Cardiac septum (tissue), 1 donor: ENCODE results near the gene DDX54. TPM values are rescaled to one million over a fixed set of nuclear protein-coding genes. Genes with fewer than 3 reads are reported as not detected.

Experiments
- DNase-seq: peaks from one replicate; pipeline ENCODE4 v3.0.0-alpha.2; 2020; ENCODE audit warnings: low spot score
- intact Hi-C: fragments of 100-400 bp; cut with DNase I; formaldehyde crosslinking; loops from one replicate; pipeline ENCODE4 v1.14.0; 2022
- total RNA-seq: library from RNA; stranded (reverse); fragmentation: NEBNext Ultra II Directional; extraction: Animal tissue kit (Norgen Biotek cat#: 25700); gene quantifications from one replicate; pipeline ENCODE4 v1.2.1, GENCODE V29; 2021
- donor health status: DM: no; HTN: no; CAD: no.

Gene DDX54
- total RNA-seq, 1 donor from 2014 or later, result 35.5 TPM

DNA sequence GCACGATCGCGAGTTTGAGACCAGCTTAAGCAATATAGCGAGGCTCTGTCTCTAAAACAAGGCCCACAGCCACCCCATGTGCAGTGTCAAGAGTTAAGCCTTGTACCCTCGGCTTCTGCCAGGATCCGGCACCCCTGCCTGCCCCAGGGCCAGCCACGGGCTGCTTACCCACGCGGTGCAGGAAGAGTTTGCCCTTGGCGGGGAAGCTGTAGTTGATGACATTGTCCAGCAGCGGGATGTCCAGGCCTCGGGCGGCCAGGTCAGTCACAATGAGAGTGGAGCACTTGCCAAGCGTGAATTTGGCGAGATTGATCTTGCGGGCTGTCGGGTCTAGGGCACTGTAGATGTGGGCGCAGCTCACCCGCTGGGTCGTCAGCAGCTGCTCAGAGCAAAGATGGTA, 13.1 kb downstream of the DDX54 start:
- DNase-seq, result no peak
- intact Hi-C loops, result no loop called here

DNA sequence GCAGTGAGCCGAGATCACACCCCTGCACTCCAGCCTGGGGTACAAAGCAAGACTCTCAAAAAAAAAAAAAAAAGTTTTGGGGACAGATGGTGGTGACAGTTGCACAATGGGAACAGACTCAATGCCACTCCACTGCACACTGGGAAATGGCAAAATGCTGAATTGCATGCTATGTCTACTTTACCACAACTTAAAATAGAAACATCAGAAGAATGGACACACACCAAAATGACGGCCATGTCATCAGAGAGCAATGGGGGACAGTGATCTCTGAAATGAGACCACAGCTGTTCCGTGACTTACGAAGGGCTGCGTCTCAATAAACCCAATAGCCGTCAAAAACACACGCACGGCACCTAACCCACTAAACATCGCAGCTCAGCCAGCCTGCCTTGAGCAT, 13.7 kb downstream of the DDX54 start:
- intact Hi-C loops, result no loop called here
- DNase-seq, result no peak

DNA sequence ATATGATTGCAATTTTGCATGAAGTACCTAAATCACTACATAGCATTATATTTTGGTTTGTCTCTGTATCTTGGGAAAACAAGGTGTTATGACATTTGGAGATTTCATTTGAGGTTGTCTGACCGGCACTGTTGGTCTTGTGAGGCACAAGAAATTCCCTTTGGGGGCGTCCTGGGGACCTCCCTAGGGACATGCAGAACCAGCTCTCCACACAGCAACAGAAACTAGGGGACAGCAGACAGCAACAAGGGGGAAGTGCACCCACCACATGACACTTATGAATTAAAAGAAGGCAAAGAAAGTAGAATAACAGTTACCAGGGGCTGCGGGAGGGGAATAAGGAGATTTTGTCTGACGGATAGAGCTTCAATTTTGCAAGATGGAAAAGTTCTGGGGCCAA, 14.4 kb downstream of the DDX54 start:
- intact Hi-C loops, result no loop called here
- no peak for DNase-seq

DNA sequence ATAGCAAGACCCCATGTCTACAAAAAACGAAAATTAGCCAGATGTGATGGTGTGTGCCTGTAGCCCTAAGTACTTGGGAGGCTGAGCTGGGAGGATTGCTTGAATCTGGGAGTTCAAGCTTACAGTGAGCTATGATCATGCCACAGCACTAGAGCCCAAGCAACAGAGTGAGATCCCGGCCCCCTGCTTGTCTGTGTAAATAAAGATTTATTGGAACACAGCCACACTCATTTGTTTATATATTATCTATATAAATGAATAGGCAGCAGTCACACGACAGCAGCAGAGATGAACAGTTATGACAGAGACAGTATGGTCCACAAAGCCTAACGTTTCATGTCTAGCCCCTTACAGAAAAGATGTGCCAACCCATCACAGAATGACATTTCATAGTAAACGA, 14.8 kb downstream of the DDX54 start:
- intact Hi-C loops, result no loop called here
- DNase-seq, result no peak

DNA sequence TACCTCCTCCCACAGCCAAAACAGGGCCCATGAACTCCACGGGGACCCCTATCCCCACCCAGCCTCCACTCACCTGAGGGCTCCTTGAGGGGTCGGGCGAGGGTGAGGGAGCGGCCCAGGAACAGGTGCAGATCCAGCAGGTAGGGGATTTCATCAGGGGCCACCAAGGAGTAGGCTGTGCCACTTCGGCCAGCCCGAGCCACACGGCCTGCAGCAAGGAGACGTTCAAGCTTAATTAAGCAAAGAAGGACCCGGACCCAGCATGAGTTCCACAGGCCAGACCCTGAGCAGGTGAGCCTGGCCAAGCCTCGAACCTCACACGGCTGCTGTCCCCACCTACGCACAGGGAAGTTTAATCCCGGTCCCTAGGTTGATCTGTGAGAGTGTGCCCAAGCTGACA, 15.6 kb downstream of the DDX54 start:
- intact Hi-C loops, result no loop called here
- no peak for DNase-seq

DNA sequence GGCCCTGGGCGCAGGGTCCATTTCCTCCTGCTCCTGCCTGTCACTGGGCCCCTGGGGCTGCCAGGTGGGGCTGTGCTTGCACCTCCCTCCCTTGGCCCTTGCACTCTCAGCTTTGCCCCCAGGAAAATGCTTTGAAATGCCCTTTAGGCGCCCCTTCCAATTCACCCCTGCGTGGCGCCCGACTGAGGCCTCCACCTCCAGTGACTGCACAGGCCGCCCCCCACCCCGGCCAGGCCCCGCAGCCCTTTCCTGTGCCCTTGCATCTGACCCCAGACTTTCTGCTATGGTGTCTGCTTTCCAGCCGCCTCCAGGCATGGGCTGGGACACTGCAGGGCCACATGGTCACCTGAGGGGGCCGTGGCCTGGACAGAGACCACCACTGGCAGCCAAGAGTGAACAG, 17.4 kb downstream of the DDX54 start:
- DNase-seq, result no peak
- intact Hi-C loops, result no loop called here

DNA sequence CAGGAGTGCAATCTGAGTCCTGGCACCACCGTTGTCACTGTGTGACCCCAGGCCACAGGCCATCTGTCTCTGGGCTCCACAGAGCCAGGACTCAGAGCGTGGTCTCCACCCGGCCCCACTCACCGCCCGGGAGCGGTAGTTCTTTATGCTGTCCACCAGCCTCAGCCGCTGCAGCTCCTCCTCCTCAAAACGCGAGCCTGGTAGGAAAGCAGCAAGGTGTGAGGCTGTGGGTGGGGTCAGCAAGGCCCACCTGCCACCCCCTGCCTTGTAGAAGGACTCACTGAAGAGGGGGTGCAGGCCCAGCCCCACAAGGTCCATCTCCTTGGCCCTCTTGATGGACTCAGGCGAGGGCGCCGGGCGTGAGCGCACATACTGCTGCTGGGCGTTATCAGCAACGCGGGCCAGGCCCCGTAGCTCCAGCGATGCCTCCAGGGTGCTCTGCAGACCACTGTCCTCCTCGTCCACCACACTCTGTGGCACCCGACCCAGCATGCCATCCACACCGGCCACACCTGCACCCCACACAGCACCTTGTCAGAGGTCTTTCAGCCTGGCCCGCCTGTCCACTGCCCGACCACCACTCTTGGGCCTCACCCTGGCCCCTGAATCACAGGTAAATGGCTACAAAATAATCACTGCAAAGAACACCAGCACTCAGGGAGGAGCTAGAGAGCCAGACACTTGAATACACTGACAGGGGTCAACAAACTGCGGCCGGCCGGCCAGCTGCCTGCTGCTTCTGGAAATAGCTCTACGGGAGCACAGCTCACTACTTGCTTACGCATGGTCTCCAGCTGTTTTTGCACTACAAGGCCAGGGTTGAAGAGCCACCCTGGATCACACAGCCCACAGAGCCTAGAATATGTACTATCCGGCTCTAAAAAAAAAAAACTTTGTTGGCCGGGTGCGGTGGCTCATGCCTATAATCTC, 19.5 kb downstream of the DDX54 start:
- intact Hi-C loops, result no loop called here

DNA sequence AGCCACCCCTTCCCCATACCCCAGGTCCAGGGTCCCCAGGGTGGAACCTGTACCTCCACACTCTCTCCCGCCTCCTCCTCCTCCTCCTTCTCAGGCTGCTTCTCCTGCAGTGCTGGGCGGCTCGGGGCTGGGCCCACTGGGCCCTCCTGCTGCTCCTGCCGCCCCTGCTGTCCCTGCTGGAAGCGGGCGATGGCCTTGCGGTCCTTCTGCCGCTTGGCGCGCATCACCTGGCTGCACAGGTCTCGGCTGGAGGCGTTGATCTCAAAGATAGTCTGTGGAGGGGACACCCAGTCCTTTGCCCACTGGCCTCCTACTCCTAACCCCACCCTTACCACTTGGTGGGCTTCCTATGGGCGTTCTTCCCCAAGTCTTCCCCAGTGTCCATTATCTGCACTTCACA, 21.3 kb downstream of the DDX54 start:
- DNase-seq, result no peak
- intact Hi-C loops, result no loop called here

More for the DNA sequence above, 19.5 kb downstream of the DDX54 start:
- no peak for DNase-seq

DNA sequence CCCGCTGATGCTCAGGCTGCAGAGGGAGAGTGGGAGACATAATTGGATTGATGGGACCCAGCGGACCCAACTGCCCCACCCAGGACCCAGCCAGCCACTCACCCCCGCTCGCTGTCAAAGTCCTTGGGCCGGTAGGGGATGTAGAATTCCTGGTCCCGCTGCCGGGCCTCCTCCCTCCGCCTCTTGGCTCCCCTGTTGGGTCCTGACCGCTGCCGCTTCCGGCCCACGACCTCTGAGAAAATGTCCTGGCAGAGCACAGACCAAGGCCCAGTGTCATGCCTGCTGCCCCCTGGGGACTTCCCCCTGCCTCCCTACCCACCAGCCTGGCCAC, 22.3 kb downstream of the DDX54 start:
- DNase-seq, result no peak
- intact Hi-C loops, result no loop called here

DNA sequence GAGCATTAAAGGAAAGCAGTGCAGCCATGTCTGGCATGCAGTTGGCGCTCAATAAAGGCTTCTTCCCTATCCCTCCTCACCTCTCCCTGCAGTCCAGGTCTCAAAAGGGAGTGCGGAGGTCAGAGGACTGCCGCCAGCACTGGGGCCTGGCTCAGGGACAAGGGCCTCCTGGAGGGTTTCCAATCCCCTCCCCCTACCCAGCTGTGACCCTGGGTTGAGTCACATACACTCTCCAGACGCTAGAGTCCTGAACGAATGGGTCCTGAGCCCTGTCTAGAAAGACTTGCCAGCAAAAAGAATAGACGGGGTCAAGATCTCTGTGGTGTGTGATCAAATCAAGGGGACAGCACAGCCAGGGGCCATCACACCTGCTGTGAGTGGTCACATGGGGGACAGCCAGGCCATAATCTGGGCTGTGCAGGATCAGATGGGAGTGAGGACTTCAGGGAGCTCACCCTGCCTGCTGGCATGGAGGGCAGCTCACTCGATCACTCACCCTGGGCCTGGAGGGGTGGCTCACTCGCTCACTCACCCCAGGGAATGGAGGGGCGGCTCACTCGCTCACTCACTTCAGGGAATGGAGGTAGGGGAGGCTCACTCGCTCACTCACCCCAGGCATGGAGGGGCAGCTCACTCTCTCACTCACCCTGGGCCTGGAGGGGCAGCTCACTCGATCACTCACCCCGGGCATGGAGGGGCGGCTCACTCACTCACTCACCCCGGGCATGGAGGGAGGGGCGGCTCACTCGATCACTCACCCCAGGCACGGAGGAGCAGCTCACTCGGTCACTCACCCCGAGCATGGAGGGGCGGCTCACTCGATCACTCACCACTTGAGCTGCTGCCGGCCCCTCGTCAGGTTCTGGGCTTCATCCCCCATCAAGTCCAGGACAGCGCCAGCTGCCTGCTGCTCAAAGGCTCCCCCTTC, 22.9 kb downstream of the DDX54 start:
- intact Hi-C loops, result no loop called here
- no peak for DNase-seq

DNA sequence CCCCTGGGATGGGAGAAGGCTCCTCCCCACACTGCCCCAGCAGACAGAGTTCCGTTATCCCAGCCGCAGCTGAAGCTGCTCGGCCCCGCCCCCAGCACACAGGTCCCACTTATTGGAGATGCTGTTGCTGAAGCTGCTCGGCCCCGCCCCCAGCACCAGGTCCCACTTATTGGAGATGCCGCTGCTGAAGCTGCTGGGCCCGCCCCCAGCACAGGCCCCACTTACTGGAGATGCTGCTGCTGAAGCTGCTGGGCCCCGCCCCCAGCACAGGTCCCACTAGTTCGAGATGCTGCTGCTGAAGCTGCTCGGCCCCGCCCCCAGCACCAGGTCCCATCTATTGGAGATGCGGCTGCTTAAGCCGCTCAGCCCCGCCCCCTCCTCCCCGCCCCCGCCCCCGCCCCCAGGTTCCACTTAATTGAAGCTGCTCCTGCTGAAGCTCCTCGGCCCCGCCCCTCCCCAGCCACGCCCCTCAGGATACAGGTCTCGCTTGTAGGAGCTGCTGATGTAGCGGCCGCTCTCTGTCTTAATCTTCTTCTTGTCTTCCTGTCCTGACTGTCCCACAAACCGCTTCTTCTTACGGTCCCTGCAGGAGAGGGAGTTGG, 23.8 kb downstream of the DDX54 start:
- intact Hi-C loops, result no loop called here
- no peak for DNase-seq

DNA sequence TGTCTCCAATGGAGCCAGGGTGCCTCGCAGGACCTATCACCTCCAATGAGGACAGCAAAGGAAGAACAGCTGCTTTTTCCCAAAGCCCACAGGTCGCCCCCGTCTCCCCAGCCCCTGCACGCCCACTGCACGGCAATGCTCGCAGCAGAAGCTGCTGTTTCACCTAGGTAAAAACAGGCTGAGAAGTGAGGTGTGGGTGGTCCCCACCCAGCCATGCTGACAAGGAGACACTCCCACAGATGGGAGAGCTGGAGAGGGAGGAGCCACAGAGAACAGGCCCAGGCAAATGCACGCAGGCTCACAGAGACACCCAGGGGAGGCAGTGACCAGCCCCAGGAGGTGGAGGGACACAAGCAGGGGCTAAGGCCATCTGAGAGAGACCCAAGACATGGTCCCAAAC, 25.3 kb downstream of the DDX54 start:
- DNase-seq, result no peak

DNA sequence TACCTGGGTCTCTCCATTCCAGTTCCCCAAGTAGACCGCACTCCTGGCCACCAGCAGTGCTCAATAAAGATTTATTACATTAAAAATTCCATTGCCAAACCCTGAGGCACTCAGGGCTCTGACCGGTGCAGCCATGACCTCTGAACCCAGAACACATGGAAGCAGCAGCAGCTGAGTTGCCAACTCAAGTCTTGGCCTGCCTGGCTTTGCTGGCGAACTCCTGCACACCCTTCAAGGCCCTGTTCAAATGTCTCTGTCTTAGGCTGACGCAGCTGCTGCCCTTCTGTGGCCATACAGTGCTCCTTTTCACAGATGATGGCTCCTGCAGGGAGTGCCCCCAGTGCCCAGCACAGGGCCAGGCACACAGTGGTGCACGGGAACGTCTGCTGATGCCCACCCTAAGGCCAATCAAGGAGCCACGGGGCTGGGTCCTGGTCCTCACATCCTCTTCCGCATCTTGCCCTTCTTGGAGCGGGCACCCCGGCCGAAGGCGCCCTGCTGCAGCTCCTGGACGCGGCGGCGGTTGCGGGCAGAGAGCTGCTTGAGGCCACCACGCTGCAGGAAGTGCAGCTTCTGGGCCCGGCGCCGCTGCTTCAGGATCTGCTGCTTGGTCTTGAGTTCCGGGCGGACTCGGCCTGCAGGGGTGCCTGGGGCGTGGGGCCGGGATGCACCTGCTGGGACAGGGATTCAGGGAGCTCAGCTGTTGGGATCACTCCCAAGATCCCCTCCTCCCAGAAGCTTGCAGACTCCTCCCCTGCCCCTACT, 26.7 kb downstream of the DDX54 start:
- intact Hi-C loops, result no loop called here

More for the DNA sequence above, 25.3 kb downstream of the DDX54 start:
- intact Hi-C loops, result no loop called here

DNA sequence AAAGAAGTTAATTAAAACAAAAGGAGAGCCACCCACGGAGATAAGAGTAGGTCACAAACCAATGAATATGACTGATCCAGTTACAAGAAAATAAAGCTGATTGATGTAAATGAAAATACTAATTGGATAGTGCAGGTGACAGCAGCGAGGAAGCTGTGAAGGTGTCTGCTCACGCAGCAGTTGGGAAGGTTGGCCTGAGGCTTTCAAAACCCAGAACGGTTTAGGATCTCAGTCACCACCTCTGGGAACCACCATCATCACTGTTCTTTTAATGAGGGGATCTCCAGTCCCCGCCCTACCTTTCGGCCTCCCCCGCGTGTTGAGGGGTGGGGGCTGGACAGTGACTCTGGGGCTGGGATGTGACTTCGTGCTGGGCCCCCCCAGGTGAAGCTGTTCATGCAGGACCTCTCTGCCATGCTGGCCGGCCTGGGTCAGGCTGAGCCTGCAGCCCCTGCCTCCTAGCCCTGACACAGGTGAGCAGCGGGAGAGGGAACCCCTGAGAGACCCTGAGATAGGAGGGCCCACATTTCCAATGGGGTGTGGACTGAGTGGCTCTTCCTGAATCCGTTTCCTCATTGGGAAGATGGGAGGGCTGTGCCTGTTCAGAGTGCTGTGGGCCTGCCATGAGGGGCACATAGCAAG, 27.9 kb downstream of the DDX54 start:
- DNase-seq, result no peak
- intact Hi-C loops, result no loop called here

More for the DNA sequence above, 26.7 kb downstream of the DDX54 start:
- DNase-seq, result no peak

DNA sequence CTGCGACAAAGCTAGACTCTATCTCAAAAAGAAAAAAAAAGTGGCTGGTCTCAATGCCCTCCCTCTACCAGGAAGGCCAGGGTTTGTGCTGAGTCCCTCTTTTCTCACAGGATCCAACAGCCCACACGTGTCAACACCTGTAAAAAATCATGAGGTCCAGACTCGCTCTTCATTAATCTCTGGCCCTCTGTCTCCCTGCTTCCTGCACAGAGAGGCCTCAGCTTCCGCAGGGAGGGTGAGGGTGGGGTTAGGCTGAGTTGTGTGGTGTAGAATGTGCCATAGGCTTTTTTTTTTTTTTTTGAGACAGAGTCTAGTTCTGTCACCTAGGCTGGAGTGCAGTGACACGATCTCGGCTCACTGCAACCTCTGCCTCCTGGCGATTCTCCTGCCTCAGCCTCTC, 29.6 kb downstream of the DDX54 start:
- intact Hi-C loops, result no loop called here

DNA sequence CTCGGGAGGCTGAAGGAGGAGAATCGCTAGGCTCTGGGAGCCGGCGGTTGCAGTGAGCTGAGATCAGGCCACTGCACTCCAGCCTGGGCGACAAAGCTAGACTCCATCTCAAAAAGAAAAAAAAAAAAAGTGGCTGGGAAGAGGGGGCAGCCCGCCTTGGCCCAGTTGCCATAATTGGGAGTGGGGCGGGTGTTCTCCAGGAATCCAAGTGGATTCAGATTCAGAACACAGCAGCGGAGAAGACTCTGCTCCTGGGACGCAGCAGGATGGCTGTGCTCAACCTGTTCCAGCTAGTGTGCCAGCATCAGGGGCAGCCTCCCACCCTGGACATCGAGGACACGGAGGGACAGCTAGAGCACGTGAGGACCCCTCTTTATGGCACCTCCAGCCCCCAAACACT, 30.2 kb downstream of the DDX54 start:
- DNase-seq, result no peak
- intact Hi-C loops, result no loop called here

More for the DNA sequence above, 29.6 kb downstream of the DDX54 start:
- DNase-seq, result no peak

DNA sequence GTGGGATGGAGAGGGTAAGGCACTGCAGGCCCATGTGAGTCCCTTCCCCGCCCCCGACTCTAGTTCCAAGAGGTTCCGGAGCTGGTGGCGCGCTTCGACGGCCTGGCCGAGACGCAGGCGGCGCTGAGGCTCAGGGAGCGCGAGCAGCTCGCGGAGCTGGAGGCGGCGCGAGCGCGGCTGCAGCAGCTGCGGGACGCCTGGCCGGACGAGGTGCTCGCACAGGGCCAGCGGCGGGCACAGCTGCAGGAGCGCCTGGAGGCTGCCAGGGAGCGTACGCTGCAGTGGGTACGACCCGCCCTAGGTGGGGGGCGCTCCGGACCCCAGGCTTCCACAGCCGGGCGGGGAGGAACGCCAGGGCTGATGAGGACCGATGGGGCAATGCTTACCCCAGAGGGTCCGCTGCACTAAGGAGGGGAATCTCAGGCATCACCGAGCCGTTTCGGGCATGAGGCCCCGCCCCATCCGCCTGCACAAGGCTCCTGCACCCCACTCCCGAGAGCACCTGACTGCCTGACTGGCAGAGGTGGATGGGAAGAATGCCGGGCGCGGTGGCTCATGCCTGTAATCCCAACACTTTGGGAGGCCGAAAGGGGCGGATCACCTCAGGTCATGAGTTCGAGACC, 30.8 kb downstream of the DDX54 start:
- no peak for DNase-seq
- intact Hi-C loops, result no loop called here
